GOT3 (cell line): ENCODE results near the gene SLITRK6.
"Not testable (repeated sequence)": the region's sequence is repeated elsewhere in the genome, so short reads cannot be mapped to it uniquely, and the experiment has no call there.

Source experiments
- DNase-seq: peaks from one replicate; lab custom pipeline; 2025; ENCODE audit warnings: mixed read lengths; lab: John Stamatoyannopoulos, UW

The SLITRK6 gene

GRCh38 chr13:85799097-85799582 lies at the start of gene SLITRK6:
SLITRK6 (minus strand) TSS chr13:85799419; CDS start chr13:85796508, 2,911 bp downstream.
- no peak for DNase-seq

GRCh38 chr13:85847012-85847411 lies 47.8 kb upstream of the SLITRK6 start:
- DNase-seq: no peak

GRCh38 chr13:85841427-85841826 lies 42.2 kb upstream of the SLITRK6 start:
- DNase-seq: no peak

GRCh38 chr13:85833921-85834320 lies 34.7 kb upstream of the SLITRK6 start:
- DNase-seq: no peak

GRCh38 chr13:85828094-85828684 lies 29.0 kb upstream of the SLITRK6 start:
- no peak for DNase-seq

- DNase-seq: no peak
Measured at GRCh38 chr13:85825454-85825853, 26.2 kb upstream of the SLITRK6 start.

- no peak for DNase-seq
Measured at GRCh38 chr13:85823832-85824231, 24.6 kb upstream of the SLITRK6 start.

- no peak for DNase-seq
Measured at GRCh38 chr13:85819513-85819912, 20.3 kb upstream of the SLITRK6 start.

GRCh38 chr13:85816413-85816812 lies 17.2 kb upstream of the SLITRK6 start:
- no peak for DNase-seq

- DNase-seq: no peak
Measured at GRCh38 chr13:85812282-85812681, 13.1 kb upstream of the SLITRK6 start.

GRCh38 chr13:85808811-85809210 lies 9.6 kb upstream of the SLITRK6 start:
- no peak for DNase-seq

GRCh38 chr13:85806553-85807175 lies 7.4 kb upstream of the SLITRK6 start:
- DNase-seq: no peak

GRCh38 chr13:85798556-85798955 lies 663 bp downstream of the SLITRK6 start:
- no peak for DNase-seq

- DNase-seq: no peak
Measured at GRCh38 chr13:85797311-85797710, 1.9 kb downstream of the SLITRK6 start.

GRCh38 chr13:85785205-85785604 lies 14.0 kb downstream of the SLITRK6 start:
- DNase-seq: no peak

- no peak for DNase-seq
Measured at GRCh38 chr13:85772367-85772766, 26.9 kb downstream of the SLITRK6 start.

GRCh38 chr13:85771856-85772255 lies 27.4 kb downstream of the SLITRK6 start:
- DNase-seq: no peak

GRCh38 chr13:85768946-85769345 lies 30.3 kb downstream of the SLITRK6 start:
- DNase-seq: no peak

- DNase-seq: no peak
Measured at GRCh38 chr13:85755123-85755522, 44.1 kb downstream of the SLITRK6 start.

GRCh38 chr13:85743201-85743770 lies 55.9 kb downstream of the SLITRK6 start:
- not testable (repeated sequence) for DNase-seq
